Hepatocyte (in vitro differentiated cells): Measurements from ENCODE around the gene ALKBH4. TPM values are rescaled to one million over a fixed set of nuclear protein-coding genes. Genes with fewer than 3 reads are reported as not detected.

ENCODE experiments used
- DNase-seq: peaks from one replicate; pipeline ENCODE4 v3.0.0-alpha.2; 2016; ENCODE audit warnings: low spot score
- H2AFZ ChIP-seq: fragments of 200-600 bp; sonication (generic); 2 replicates; pipeline ENCODE4 v1.6.0; 2016; ENCODE audit warnings: antibody characterized with exemption, mild to moderate bottlenecking
- H3K27ac ChIP-seq: fragments of 200-600 bp; sonication (generic); 2 replicates; pipeline ENCODE4 v1.5.1; 2016; ENCODE audit warnings: mild to moderate bottlenecking
- H3K27me3 ChIP-seq: fragments of 200-600 bp; sonication (generic); 2 replicates; pipeline ENCODE4 v1.6.1; 2016
- H3K36me3 ChIP-seq: fragments of 200-600 bp; sonication (generic); replicated peaks from 2 replicates; pipeline ENCODE4 v1.5.1; 2016; ENCODE audit warnings: low read depth; ENCODE audit not compliant: insufficient read depth
- H3K4me1 ChIP-seq: fragments of 200-600 bp; sonication (generic); 2 replicates; pipeline ENCODE4 v1.5.1; 2016; ENCODE audit warnings: mild to moderate bottlenecking, moderate library complexity; ENCODE audit not compliant: insufficient read depth
- H3K4me2 ChIP-seq: fragments of 200-600 bp; sonication (generic); 2 replicates; pipeline ENCODE4 v1.6.0; 2016
- H3K4me3 ChIP-seq: fragments of 200-600 bp; sonication (generic); 2 replicates; pipeline ENCODE4 v1.5.1; 2016; ENCODE audit warnings: mild to moderate bottlenecking
- H3K79me2 ChIP-seq: fragments of 200-600 bp; sonication (generic); 2 replicates; pipeline ENCODE4 v1.6.0; 2017; ENCODE audit warnings: mild to moderate bottlenecking
- H3K9me2 ChIP-seq: fragments of 200-600 bp; sonication (generic); replicated peaks from 2 replicates; pipeline ENCODE4 v1.6.0; 2017; ENCODE audit warnings: mild to moderate bottlenecking; ENCODE audit not compliant: insufficient read depth
- H3K9me3 ChIP-seq: fragments of 200-600 bp; sonication (generic); 2 replicates; pipeline ENCODE4 v1.5.1; 2016; ENCODE audit warnings: low read depth, mild to moderate bottlenecking
- H4K20me1 ChIP-seq: fragments of 200-600 bp; sonication (generic); 2 replicates; pipeline ENCODE4 v1.6.0; 2016; ENCODE audit warnings: mild to moderate bottlenecking; ENCODE audit not compliant: insufficient read depth, poor library complexity, severe bottlenecking
- EZH2 ChIP-seq: fragments of 200-600 bp; sonication (generic); IDR thresholded peaks from 2 replicates; pipeline ENCODE4 v1.6.1; 2016; ENCODE audit warnings: antibody characterized with exemption, mild to moderate bottlenecking, borderline replicate concordance
- EZH2phosphoT487 ChIP-seq: fragments of 200-600 bp; sonication (generic); IDR thresholded peaks from one replicate; pipeline ENCODE4 v1.6.1; 2018; ENCODE audit warnings: antibody characterized with exemption, mild to moderate bottlenecking, low read depth, moderate library complexity; ENCODE audit not compliant: unreplicated experiment, severe bottlenecking
- WGBS: methylation state at CpG from one replicate; pipeline ENCODE4 v1.1.6; 2016; ENCODE audit warnings: low lambda C conversion rate; ENCODE audit errors: missing lambda C conversion rate; 5-methylcytosine and 5-hydroxymethylcytosine counted together
- polyA plus RNA-seq: library from polyadenylated mRNA; unstranded; fragments of >200 nt; fragmentation: Nextera tagmentation; extraction: Ambion mirVana; gene quantifications from 2 replicates; pipeline ENCODE4 v1.2.1, GENCODE V29; 2016
- total RNA-seq: library from RNA; depleted of rRNA; stranded (reverse); fragments of >200 nt; gene quantifications from 2 replicates; pipeline ENCODE4 v1.2.3, GENCODE V29; 2014
- TF ChIP-seq, protein P1 (sequence below): fragments of 200-600 bp; sonication (generic); IDR thresholded peaks from 2 replicates; pipeline ENCODE4 v1.5.1; 2016; ENCODE audit warnings: antibody characterized with exemption, mild to moderate bottlenecking; ENCODE audit not compliant: poor library complexity

ALKBH4 gene
- total and polyA plus RNA-seq, 2 experiments from 2014 or later, result 13.3 to 15.8 TPM

DNA sequence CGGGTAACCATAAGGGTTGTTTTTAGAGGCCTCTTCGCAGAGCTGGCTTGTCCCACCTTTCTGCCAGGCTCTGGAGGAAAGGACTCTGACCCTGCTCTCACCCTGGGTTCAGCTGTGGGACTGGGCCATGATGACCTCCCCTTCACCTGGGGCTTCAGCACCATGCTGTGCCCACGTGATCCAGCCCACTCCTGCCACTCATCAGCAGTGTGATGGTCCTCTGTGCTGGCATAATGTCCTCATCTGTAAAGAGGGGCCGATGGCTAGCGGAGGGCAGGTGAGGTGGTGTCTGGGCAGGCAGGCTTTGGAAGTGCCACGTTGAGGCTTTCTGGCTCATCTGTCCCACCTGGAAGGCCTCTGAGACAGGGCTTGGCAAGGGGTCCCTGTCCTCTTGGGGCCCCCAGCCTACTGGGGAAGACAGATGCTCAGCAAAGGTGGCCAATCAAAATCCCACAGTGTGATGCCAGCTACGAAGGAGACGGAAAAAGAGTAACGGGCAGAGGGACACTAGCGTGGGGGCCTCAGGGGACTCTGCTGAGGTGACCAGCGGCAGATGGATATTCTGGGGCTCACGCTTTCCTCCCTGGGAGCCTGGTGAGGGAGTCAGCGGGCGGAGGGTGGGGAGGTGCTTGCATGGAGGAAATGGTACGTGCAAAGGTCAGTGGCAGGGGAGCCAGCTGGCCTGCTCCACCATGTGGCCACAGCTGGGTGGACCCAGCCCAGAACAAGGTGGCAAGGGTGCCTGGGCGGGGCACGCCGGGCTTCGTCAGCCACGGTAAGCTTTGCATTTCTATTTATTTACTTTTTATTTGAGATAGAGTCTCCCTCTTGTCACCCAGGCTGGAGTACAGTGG lies 5.5 kb upstream of the ALKBH4 start:
- DNase-seq, result no peak
- Histone ChIP-seq H3K4me3 (no peak overlapping the region), H3K36me3 (no peaks in the 10 kb centered on the region), H3K9me2 (no peaks in the 10 kb centered on the region), H3K27me3 (no peaks in the 10 kb centered on the region), H3K79me2 (no peaks in the 10 kb centered on the region), H3K4me2 (no peak overlapping the region), H2AFZ (no peak overlapping the region), H3K4me1 (no peaks in the 10 kb centered on the region), H3K27ac (no peak overlapping the region), H4K20me1 (no peaks in the 10 kb centered on the region), H3K9me3 (no peaks in the 10 kb centered on the region)
- 86% methylated on average over 20 of the region's 20 CpGs for WGBS
- TF ChIP-seq EZH2 (no peak), EZH2phosphoT487 (no peak)
- TF ChIP-seq, protein P1, sequence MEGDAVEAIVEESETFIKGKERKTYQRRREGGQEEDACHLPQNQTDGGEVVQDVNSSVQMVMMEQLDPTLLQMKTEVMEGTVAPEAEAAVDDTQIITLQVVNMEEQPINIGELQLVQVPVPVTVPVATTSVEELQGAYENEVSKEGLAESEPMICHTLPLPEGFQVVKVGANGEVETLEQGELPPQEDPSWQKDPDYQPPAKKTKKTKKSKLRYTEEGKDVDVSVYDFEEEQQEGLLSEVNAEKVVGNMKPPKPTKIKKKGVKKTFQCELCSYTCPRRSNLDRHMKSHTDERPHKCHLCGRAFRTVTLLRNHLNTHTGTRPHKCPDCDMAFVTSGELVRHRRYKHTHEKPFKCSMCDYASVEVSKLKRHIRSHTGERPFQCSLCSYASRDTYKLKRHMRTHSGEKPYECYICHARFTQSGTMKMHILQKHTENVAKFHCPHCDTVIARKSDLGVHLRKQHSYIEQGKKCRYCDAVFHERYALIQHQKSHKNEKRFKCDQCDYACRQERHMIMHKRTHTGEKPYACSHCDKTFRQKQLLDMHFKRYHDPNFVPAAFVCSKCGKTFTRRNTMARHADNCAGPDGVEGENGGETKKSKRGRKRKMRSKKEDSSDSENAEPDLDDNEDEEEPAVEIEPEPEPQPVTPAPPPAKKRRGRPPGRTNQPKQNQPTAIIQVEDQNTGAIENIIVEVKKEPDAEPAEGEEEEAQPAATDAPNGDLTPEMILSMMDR, result no peak

- TF ChIP-seq, protein P1, result no peak
- TF ChIP-seq EZH2phosphoT487 (no peak), EZH2 (no peak)
- Histone ChIP-seq H2AFZ (no peak overlapping the region), H3K4me1 (no peaks in the 10 kb centered on the region), H4K20me1 (no peaks in the 10 kb centered on the region), H3K27me3 (no peaks in the 10 kb centered on the region), H3K9me2 (no peaks in the 10 kb centered on the region), H3K4me2 (no peak overlapping the region), H3K4me3 (no peak overlapping the region), H3K79me2 (peaks cover 2% of the 10 kb centered on the region), H3K36me3 (no peaks in the 10 kb centered on the region), H3K9me3 (no peaks in the 10 kb centered on the region), H3K27ac (no peak overlapping the region)
- no peak for DNase-seq
- 91% methylated on average over 24 of the region's 24 CpGs for WGBS
Observed at GRCh38 chr7:102469351-102469971, 4.8 kb upstream of the ALKBH4 start.

- Histone ChIP-seq H3K9me3 (no peaks in the 10 kb centered on the region), H2AFZ (no peak overlapping the region), H4K20me1 (no peaks in the 10 kb centered on the region), H3K4me1 (peaks cover 3% of the 10 kb centered on the region), H3K79me2 (peaks cover 9% of the 10 kb centered on the region), H3K4me3 (no peak overlapping the region), H3K36me3 (no peaks in the 10 kb centered on the region), H3K27ac (no peak overlapping the region), H3K4me2 (no peak overlapping the region), H3K9me2 (no peaks in the 10 kb centered on the region), H3K27me3 (no peaks in the 10 kb centered on the region)
- no peak for TF ChIP-seq EZH2phosphoT487
- TF ChIP-seq EZH2, result no peak
- TF ChIP-seq, protein P1, result no peak
- peak; percentile 4 for DNase-seq
- 94% methylated on average over 26 of the region's 40 CpGs for WGBS
Observed at GRCh38 chr7:102468478-102469350, 4.1 kb upstream of the ALKBH4 start.
